HepG2 (cell line): Measurements from ENCODE around the gene SMURF2. TPM values are rescaled to one million over a fixed set of nuclear protein-coding genes. Genes with fewer than 3 reads are reported as not detected.

ENCODE experiments used
- AFF4 ChIP-seq: sonication (generic); formaldehyde crosslinking; IDR thresholded peaks from 2 replicates; pipeline ENCODE4 v1.4.0; 2020; ENCODE audit warnings: missing genetic modification reagents
- CBX2 ChIP-seq, 2 experiments: fragments of 200-600 bp in 1 of 2; sonication (generic); formaldehyde crosslinking in 1 of 2; IDR thresholded peaks; 2 replicates each; pipeline versions ENCODE4 v1.7.0 to v1.8.1; 2018 to 2022; ENCODE audit warnings: low read depth in 2 of 2, low read length in 1 of 2, mild to moderate bottlenecking in 1 of 2, missing genetic modification reagents in 1 of 2
- HMG20A ChIP-seq: IDR thresholded peaks from 2 replicates; pipeline ENCODE4 v1.6.1; 2016; ENCODE audit warnings: borderline replicate concordance
- PHF8 ChIP-seq: sonication (generic); formaldehyde crosslinking; IDR thresholded peaks from 2 replicates; pipeline ENCODE4 v1.5.0; 2020; ENCODE audit warnings: missing genetic modification reagents
- PLSCR1 ChIP-seq: sonication (generic); formaldehyde crosslinking; IDR thresholded peaks from 2 replicates; pipeline ENCODE4 v1.5.0; 2020; ENCODE audit warnings: missing genetic modification reagents, mild to moderate bottlenecking, borderline replicate concordance
- RFX3 ChIP-seq: IDR thresholded peaks from 2 replicates; pipeline ENCODE4 v1.6.1; 2016; ENCODE audit warnings: missing biosample characterization, missing genetic modification reagents
- SMAD3 ChIP-seq: sonication (generic); formaldehyde crosslinking; IDR thresholded peaks from 2 replicates; pipeline ENCODE4 v1.4.0; 2020; ENCODE audit warnings: missing genetic modification reagents
- SOX5 ChIP-seq: IDR thresholded peaks from 2 replicates; pipeline ENCODE4 v1.6.1; 2016; ENCODE audit warnings: borderline replicate concordance
- STAG1 ChIP-seq: sonication (generic); formaldehyde crosslinking; IDR thresholded peaks from 2 replicates; pipeline ENCODE4 v1.4.0; 2020; ENCODE audit warnings: missing genetic modification reagents
- TAF15 ChIP-seq: fragments of 200-400 bp; formaldehyde crosslinking; IDR thresholded peaks from one replicate; pipeline ENCODE4 v1.6.1; 2018; ENCODE audit warnings: mild to moderate bottlenecking, low read depth, low read length; ENCODE audit not compliant: poor library complexity, severe bottlenecking
- TIGD3 ChIP-seq: sonication (generic); formaldehyde crosslinking; IDR thresholded peaks from 2 replicates; pipeline ENCODE4 v1.5.1; 2020; ENCODE audit warnings: mild to moderate bottlenecking, missing genetic modification reagents, borderline replicate concordance
- TMF1 ChIP-seq: sonication (generic); formaldehyde crosslinking; IDR thresholded peaks from 2 replicates; pipeline ENCODE4 v1.8.1; 2022; ENCODE audit warnings: low read depth, missing genetic modification reagents
- ZBTB7B ChIP-seq: sonication (generic); formaldehyde crosslinking; IDR thresholded peaks from 2 replicates; pipeline ENCODE4 v1.4.0; 2020; ENCODE audit warnings: missing genetic modification reagents
- ZNF562 ChIP-seq: sonication (generic); formaldehyde crosslinking; IDR thresholded peaks from 2 replicates; pipeline ENCODE4 v1.8.0; 2022; ENCODE audit warnings: missing genetic modification reagents, borderline replicate concordance
- ZNF569 ChIP-seq: sonication (generic); formaldehyde crosslinking; IDR thresholded peaks from 2 replicates; pipeline ENCODE4 v1.5.0; 2020; ENCODE audit warnings: mild to moderate bottlenecking, missing genetic modification reagents, moderate library complexity, borderline replicate concordance
- ZNF780A ChIP-seq: sonication (generic); formaldehyde crosslinking; IDR thresholded peaks from 2 replicates; pipeline ENCODE4 v1.8.0; 2022; ENCODE audit warnings: mild to moderate bottlenecking, missing genetic modification reagents, moderate library complexity
- polyA plus RNA-seq, 8 experiments: library from polyadenylated mRNA; depleted of rRNA in 3 of 8; stranded (reverse) in 7 of 8; unstranded in 1 of 8; fragments of >200 nt; fragmentation: Illumina TruSeq in 4 of 8; extraction: Trizol in 4 of 8; gene quantifications; 2 replicates each; pipeline versions ENCODE4 v1.2.1 to v1.2.3, GENCODE V29; 2011 to 2016; ENCODE audit warnings: low read depth in 4 of 8, missing spikeins in 1 of 8, mixed read lengths in 1 of 8; ENCODE audit not compliant: insufficient read depth in 1 of 8
- total RNA-seq, 5 experiments: library from RNA; depleted of rRNA; stranded (reverse); fragments of >200 nt; fragmentation: Illumina TruSeq; extraction: Trizol; gene quantifications; 2 replicates each; pipeline ENCODE4 v1.2.3, GENCODE V29; 2016; ENCODE audit warnings: low read depth in 1 of 5
- TF ChIP-seq, protein P1 (sequence below): sonication (generic); formaldehyde crosslinking; conservative IDR thresholded peaks from 2 replicates; pipeline ENCODE4 v1.8.0; 2022; ENCODE audit warnings: missing genetic modification reagents

Gene SMURF2
- total and polyA plus RNA-seq, 2 of the 13 experiments (the other 11 are each of a cell fraction or from before 2014, with no cell fraction given), result 14.9 to 24.3 TPM

- TF ChIP-seq, protein P1, sequence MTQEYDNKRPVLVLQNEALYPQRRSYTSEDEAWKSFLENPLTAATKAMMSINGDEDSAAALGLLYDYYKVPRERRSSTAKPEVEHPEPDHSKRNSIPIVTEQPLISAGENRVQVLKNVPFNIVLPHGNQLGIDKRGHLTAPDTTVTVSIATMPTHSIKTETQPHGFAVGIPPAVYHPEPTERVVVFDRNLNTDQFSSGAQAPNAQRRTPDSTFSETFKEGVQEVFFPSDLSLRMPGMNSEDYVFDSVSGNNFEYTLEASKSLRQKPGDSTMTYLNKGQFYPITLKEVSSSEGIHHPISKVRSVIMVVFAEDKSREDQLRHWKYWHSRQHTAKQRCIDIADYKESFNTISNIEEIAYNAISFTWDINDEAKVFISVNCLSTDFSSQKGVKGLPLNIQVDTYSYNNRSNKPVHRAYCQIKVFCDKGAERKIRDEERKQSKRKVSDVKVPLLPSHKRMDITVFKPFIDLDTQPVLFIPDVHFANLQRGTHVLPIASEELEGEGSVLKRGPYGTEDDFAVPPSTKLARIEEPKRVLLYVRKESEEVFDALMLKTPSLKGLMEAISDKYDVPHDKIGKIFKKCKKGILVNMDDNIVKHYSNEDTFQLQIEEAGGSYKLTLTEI (CRISPR knock-in tag), result no peak
- peak; percentile 30 for TF ChIP-seq TAF15
- TF ChIP-seq TMF1 (CRISPR knock-in tag), result no peak
- TF ChIP-seq RFX3 (CRISPR knock-in tag), result no peak
- TF ChIP-seq SMAD3 (CRISPR knock-in tag), result peak; percentile 69; the same call in 1 of the 2 replicates
- TF ChIP-seq CBX2 (IDR thresholded peaks at IDR 0.05; ENCODE audit: low read depth, low read length), result no peak
- TF ChIP-seq CBX2 (CRISPR knock-in tag; IDR thresholded peaks at IDR 0.05; ENCODE audit: low read depth), result peak; percentile 44; the same call in 1 of the 2 replicates
- peak; percentile 88 for TF ChIP-seq ZBTB7B (CRISPR knock-in tag)
- TF ChIP-seq ZNF562 (CRISPR knock-in tag), result peak; percentile 8; the same call in 1 of the 2 replicates
- TF ChIP-seq HMG20A (CRISPR knock-in tag), result 0 out of 2 replicates have a peak, but pooled peaks have one; percentile 13
- TF ChIP-seq ZNF780A (CRISPR knock-in tag), result peak; percentile 77; the same call in 1 of the 2 replicates
- no peak for TF ChIP-seq TIGD3 (CRISPR knock-in tag)
- TF ChIP-seq STAG1 (CRISPR knock-in tag), result no peak
- TF ChIP-seq ZNF569 (CRISPR knock-in tag), result peak; percentile 80; the same call in 1 of the 2 replicates
- peak; percentile 89 for TF ChIP-seq PHF8
- peak; percentile 21; the same call in 1 of the 2 replicates for TF ChIP-seq SOX5 (CRISPR knock-in tag)
- TF ChIP-seq AFF4 (CRISPR knock-in tag), result 0 out of 2 replicates have a peak, but pooled peaks have one; percentile 28
- no peak; the same call in 1 of the 2 replicates for TF ChIP-seq PLSCR1 (CRISPR knock-in tag)
These were observed 155.3 kb downstream of the SMURF2 start, which contains the start of gene CEP95 (continued) for GRCh38 chr17:64506576-64507412.
